B cell (primary cell): ENCODE data around the gene METTL4.

Source experiments
- CTCF ChIP-seq: fragments of 200-600 bp; IDR thresholded peaks from one replicate; pipeline ENCODE4 v1.8.0; 2022; ENCODE audit warnings: antibody characterized with exemption, mild to moderate bottlenecking
- EZH2 ChIP-seq: IDR thresholded peaks from 2 replicates; pipeline ENCODE4 v1.6.1; 2012; ENCODE audit warnings: borderline replicate concordance, low read depth, mild to moderate bottlenecking, moderate library complexity, low read length; ENCODE audit not compliant: insufficient read depth, poor library complexity, severe bottlenecking

GRCh38 chr18:2609604-2610003 is 38.3 kb upstream of the METTL4 start:
- no peak for TF ChIP-seq CTCF
- TF ChIP-seq EZH2: no peak
